ENCODE data around the gene ARL6IP6.

GRCh38 chr2:152796941-152797340 lies 78.5 kb downstream of the ARL6IP6 start:
- TF ChIP-seq SMC3 (IDR thresholded peaks at IDR 0.05; ENCODE audit: borderline replicate concordance, low read length) (no peak), POLR2AphosphoS5 (IDR thresholded peaks at IDR 0.05; ENCODE audit: low read length) (no peak), PML (IDR thresholded peaks at IDR 0.05; ENCODE audit: low read length) (no peak), BCLAF1 (IDR thresholded peaks at IDR 0.05) (no peak)
- TF ChIP-seq, protein P1, sequence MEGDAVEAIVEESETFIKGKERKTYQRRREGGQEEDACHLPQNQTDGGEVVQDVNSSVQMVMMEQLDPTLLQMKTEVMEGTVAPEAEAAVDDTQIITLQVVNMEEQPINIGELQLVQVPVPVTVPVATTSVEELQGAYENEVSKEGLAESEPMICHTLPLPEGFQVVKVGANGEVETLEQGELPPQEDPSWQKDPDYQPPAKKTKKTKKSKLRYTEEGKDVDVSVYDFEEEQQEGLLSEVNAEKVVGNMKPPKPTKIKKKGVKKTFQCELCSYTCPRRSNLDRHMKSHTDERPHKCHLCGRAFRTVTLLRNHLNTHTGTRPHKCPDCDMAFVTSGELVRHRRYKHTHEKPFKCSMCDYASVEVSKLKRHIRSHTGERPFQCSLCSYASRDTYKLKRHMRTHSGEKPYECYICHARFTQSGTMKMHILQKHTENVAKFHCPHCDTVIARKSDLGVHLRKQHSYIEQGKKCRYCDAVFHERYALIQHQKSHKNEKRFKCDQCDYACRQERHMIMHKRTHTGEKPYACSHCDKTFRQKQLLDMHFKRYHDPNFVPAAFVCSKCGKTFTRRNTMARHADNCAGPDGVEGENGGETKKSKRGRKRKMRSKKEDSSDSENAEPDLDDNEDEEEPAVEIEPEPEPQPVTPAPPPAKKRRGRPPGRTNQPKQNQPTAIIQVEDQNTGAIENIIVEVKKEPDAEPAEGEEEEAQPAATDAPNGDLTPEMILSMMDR (IDR thresholded peaks at IDR 0.05 in 2 of 3, conservative IDR thresholded peaks at IDR 0.05 in 1 of 3; ENCODE audit: control insufficient read depth in 2 of 3, extremely low read depth in 1 of 3, insufficient read depth in 1 of 3, low read depth in 3 of 3, low read length in 3 of 3) = no peak
